Activated T-cell treated with anti-CD3 and anti-CD28 coated beads for 4 hours (primary cell): ENCODE data around the gene STAG1.

Experiments
- DNase-seq: peaks from one replicate; pipeline ENCODE4 v3.0.0-alpha.2; 2020

The STAG1 gene

DNA sequence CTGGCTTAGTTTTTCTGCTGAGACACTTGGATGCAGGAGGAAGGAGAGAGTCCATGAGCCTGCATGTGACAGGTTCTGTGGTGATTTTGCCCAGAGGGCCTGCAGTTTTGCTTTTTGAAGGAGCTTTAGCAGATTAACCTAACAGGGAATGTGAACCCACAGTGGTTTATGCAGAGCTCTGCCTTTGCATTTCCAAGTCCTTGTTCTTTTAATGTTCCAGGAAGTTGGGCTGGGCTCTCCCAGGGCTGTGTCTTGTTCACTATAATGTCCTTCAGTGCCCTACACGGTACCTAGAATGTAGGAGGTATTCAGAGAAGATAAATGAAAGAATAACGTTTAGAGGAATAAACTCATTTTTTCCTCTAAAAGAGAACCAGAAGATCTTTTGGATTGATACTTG lies 451.7 kb downstream of the STAG1 start:
- DNase-seq = no peak

DNA sequence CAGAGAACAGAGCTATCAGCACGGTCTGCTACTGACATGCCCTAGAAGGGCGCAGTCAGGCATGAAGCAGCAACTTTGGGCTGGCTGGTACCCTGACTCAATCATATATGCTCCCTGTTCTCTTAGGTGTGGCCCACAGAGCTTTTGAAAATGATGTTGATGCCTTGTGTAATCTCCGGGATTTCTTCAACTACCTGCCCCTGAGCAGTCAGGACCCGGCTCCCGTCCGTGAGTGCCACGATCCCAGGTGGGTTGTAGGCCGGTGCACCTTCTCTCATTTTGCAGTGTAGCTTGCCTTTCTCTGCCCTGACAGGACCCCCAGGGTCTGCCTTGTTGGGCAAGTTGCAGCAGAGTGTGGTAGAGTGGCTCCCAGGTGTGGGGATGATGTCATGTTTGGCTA lies 454.4 kb downstream of the STAG1 start:
- DNase-seq = no peak

DNA sequence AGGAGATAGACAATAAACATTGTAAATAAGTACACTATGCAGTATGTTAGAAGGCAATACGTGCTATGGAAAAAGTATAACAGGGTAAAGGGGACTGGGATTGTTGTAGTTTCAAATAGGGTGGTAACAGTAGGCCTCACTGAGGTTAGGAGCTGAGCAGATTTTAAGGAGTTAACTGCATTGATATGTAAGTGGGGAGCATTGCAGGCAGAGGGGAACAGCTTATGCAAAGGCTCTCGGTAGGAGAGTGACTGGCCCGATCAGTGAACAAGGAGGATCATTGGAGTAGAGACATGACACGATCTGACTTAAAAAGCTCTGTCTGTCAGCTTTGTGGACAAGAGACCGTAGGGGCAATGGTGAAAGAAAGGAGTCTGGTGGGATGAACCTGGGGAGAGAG lies 455.2 kb downstream of the STAG1 start:
- no peak for DNase-seq

DNA sequence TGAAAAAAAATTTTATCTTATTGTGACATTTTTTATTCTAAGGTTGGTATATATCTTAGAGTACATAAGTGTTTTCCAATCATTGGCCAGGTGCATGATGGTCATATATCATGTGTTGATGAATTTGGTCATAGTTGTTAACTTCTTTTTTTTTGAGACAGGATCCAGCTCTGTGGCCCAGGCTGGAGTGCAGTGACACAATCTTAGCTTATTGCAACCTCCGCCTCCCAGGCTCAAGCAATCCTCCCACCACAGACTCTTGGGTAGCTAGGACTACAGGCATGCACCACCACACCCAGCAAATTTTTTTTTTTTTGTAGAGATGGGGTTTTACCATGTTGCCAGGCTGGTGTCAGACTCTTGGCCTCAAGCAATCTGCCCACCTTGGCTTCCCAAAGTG lies 458.0 kb downstream of the STAG1 start:
- no peak for DNase-seq

DNA sequence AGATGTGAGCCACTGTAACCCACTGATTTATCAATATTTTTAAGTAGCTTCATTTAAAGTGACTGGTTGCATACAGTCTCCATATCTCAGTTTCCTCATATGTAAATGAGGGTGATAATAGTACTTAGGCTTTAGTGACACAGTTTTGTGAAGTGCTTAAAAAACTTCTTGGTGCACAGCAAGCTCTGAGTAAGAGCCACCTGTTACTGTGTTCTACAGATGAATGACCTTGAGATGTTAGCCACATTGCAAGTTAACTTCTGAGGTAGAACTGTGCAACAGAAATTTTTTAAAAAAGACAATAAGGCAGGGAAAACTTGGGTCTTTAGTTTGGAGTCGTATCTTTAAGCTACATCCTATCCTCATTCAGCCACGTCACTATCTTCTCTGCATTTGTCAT lies 458.9 kb downstream of the STAG1 start:
- DNase-seq = no peak

DNA sequence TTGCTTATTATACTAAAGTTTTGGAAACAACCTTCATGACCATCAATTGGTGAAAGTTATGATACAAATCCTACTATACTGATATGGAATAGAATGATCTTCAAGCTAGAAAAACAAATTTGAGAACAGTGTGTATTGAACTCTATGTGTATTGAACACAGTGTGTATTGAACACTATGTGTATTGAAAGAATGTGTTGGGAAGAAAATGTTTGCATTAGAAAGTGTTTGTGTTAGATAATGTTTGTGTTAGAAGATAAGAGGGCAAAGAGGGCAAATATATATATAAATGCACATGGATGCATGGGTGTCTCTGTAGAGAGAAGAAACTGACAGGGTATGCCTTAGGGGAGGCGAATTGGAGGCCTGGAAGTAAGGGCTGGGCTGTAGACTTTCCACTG lies 459.7 kb downstream of the STAG1 start:
- no peak for DNase-seq

DNA sequence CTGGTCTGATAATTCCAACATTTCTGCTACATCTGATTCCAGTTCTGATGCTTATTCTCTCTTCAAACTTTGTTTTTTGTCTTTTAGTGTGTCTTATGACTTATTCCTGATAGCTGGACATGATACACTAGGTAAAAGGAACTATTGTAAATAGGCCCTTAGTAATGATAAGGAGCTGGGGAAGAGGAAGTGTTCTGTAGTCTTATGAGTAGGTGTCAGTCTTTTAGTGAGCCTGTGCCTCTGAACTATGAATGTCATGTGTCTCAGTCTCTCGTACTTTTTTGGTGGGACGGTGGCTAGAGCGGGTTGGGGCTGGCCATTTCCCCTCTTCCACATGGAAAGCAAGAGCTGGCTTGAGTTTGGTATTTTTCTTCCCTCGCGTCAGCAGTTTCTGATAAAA lies 460.9 kb downstream of the STAG1 start:
- no peak for DNase-seq
